Sciatic nerve (tissue), 2 donors: Measurements from ENCODE around the gene STUB1. TPM values are rescaled to one million over a fixed set of nuclear protein-coding genes. Genes with fewer than 3 reads are reported as not detected.

Experiments used
- ATAC-seq: fragments of 200-7000 bp; cut with Tn5 transposase; one replicate; pipeline ENCODE4 v1.9.1; 2020; ENCODE audit warnings: mild to moderate bottlenecking, moderate library complexity
- DNase-seq: peaks from one replicate; pipeline ENCODE4 v3.0.0-alpha.2; 2020; ENCODE audit warnings: low spot score
- intact Hi-C: fragments of 100-400 bp; cut with DNase I; formaldehyde crosslinking; loops from one replicate; pipeline ENCODE4 v1.14.2; 2022
- total RNA-seq: library from RNA; stranded (reverse); fragmentation: NEBNext Ultra II Directional; extraction: Animal tissue kit (Norgen Biotek cat#: 25700); gene quantifications from one replicate; pipeline ENCODE4 v1.2.1, GENCODE V29; 2021
- donor health status: DM: no; HTN: no; CAD: no.
- donor health status: DM: no; HTN: no; CAD: no.

STUB1 gene
- total RNA-seq, 1 donor from 2014 or later, result 80.2 TPM

- intact Hi-C loops, result no loop called here
- ATAC-seq, result peak; percentile 92
- DNase-seq, result peak; percentile 94
Observed at GRCh38 chr16:660459-661183, 19.6 kb upstream of the STUB1 start.

- ATAC-seq, result peak; percentile 20
- intact Hi-C loops, result no loop called here
- DNase-seq, result no peak
Observed at GRCh38 chr16:661184-661821, 18.9 kb upstream of the STUB1 start.

DNA sequence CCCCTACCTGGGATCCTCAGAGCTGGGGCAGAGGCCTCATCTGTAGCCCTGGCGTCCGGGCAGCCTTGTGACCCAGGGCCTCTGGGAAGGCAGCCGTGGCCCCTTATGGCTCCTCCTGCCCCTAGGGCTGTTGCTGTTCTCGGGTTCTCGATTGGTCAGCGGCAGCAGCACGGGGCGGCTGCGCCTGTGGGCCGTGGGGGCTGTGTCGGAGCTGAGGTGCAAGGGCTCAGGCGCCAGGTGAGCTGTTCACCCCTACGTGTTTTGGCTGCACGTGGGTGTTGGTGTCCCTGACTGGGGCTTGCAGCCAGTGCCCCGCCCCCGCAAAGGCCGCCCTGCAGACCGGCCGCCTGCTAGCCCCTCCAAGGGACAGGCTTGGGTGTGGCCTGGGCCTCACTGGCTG lies 18.1 kb upstream of the STUB1 start:
- DNase-seq (no peak), ATAC-seq (no peak)
- intact Hi-C loops, result no loop called here

DNA sequence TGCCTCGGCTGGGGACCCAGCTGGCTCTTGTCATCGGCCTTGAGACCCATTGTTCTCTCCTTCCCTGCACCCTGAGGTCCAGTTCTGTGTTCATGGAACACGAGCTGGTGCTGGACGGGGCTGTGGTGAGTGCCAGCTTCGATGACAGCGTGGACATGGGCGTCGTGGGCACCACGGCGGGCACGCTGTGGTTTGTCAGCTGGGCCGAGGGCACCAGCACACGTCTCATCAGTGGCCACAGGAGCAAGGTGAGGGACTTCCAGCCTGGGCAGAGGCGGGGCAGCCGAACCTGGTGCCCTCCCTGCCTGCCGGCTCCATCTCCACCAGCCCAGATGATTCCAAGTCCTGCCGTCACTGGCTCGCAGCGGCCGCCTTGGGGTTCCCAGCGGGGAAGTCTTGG lies 17.6 kb upstream of the STUB1 start:
- ATAC-seq (no peak), DNase-seq (no peak)
- intact Hi-C loops, result no loop called here

DNA sequence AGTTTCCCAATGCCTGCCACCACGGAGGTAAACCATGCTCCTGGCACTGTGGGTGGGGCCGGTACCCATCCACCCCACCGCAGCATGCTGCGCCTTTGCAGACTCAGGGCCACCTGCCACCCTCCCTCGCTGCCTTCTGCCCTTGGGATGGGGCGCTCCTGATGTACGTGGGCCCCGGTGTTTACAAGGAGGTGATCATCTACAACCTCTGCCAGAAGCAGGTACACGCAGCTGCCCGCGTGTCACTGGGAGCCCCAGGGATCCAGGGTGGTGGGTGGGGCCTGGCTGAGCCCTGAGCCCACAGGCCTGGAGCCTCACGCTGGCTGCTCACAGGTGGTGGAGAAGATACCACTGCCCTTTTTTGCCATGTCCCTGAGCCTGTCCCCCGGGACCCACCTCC lies 13.6 kb upstream of the STUB1 start:
- intact Hi-C loops, result no loop called here
- ATAC-seq (no peak), DNase-seq (no peak)

- intact Hi-C loops, result no loop called here
- ATAC-seq, result no peak
- no peak for DNase-seq
Observed at GRCh38 chr16:667113-667779, 13.0 kb upstream of the STUB1 start.

- intact Hi-C loops, result no loop called here
- ATAC-seq, result peak; percentile 91
- peak; percentile 96 for DNase-seq
Observed at GRCh38 chr16:667780-668518, 12.3 kb upstream of the STUB1 start, which contains the start of gene RHOT2. Gene RHOT2, plus strand, starts transcription at chr16:668132. Its CDS starts 68 bp downstream, at chr16:668200.

GRCh38 chr16:668519-669171 lies 11.6 kb upstream of the STUB1 start:
- intact Hi-C loops, result no loop called here
- ATAC-seq (no peak), DNase-seq (no peak)

DNA sequence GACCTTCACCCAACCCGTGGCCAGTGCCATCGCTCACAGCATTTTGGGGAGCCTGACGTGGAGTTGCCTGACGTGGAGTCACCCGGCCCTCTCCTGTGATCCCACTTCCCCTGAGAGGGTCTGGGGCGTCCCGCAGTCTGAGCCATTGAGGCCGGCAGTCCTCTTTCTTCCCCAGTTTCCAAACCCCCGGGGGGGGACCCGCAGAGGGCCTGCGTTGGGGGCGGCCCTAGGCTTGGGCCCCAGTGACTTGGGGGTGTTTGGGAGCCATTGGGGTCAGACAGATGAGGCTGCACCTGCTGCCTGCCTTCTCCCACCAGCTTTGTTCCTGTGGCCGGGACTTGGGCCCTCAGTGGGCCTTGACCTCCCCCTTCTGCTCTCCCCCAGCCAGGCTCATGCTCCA lies 10.5 kb upstream of the STUB1 start:
- no peak for ATAC-seq
- DNase-seq, result no peak
- intact Hi-C loops, result no loop called here

DNA sequence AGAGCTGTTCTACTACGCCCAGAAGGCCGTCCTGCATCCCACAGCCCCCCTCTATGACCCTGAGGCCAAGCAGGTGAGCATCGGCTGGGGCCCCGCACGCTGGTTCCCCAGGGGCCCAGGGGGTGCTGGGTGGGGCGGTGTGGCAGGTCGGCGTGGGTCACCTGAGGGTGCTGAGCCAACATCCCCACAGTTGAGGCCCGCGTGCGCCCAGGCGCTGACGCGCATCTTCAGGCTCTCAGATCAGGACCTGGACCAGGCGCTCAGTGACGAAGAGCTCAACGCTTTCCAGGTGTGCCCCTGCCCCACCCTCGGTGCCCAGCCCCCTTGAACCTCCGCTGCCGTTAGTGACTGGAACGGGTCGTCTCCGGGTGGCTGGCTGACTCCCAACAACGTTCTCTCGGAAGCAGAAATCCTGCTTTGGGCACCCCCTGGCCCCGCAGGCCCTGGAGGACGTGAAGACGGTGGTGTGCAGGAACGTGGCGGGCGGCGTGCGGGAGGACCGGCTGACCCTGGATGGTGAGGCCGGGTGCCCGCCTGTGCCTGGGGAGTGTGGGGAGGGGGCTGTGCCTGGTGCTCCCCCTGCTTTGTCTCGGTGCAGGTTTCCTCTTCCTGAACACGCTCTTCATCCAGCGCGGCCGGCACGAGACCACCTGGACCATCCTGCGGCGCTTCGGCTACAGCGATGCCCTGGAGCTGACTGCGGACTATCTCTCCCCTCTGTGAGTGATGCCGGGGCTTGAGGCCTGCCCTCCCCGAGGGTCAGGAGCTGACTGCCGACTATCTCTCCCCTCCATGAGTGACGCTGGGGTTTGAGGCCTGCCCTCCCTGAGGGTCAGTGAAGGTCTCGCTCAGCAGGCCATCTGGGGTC lies 9.5 kb upstream of the STUB1 start:
- ATAC-seq (no peak), DNase-seq (no peak)
- intact Hi-C loops, result no loop called here

DNA sequence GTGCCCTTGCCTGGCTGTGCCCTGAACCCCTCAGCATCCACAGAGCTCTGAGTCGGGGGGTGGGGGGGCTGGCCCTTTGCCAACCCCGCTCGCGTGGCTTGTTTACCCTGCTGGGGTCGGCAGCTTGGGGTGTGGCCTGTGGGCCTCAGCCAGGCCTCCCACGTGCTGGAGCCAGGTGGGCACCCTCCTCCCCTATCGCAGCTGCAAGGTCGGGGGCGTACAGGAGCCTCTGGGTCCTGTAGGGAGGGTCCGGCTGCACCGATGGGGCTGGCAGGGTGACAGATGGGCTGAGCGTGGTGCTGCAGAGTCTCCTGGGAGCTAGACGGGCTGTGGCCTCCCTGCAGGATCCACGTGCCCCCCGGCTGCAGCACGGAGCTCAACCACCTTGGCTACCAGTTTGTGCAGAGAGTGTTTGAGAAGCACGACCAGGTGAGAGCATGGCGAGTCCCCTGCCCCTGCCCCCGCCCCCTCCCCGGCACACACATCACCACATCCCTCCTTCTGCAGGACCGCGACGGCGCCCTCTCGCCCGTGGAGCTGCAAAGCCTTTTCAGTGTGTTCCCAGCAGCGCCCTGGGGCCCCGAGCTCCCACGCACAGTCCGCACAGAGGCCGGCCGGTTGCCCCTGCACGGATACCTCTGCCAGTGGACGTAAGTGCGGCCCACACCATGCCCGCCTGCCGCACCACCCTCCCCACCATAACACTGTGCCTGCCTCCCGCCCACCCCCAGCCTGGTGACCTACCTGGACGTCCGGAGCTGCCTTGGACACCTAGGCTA lies 8.7 kb upstream of the STUB1 start:
- no peak for ATAC-seq
- DNase-seq, result no peak
- intact Hi-C loops, result no loop called here

DNA sequence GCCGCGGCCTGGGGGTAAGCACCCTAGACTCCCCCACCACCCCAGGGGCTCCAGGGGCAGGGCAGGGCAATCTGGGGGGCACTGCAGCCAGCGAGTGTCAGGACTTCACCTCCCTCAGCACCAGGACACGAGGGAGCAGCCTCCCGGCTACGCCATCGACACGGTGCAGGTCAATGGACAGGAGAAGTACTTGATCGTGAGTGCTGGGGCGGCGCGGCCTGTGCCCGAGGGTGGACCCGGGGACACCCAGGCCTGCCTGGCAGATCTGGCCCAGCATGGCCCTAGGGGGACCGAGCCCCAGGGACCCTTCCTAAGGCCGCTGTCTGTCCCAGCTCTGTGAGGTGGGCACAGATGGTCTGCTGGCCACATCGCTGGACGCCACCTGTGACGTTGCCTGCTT lies 7.8 kb upstream of the STUB1 start:
- no peak for ATAC-seq

GRCh38 chr16:672851-673250 lies 7.4 kb upstream of the STUB1 start:
- ATAC-seq (no peak), DNase-seq (no peak)
- intact Hi-C loops, result no loop called here

More for the DNA sequence above, 7.8 kb upstream of the STUB1 start:
- no peak for DNase-seq
- intact Hi-C loops, result no loop called here

DNA sequence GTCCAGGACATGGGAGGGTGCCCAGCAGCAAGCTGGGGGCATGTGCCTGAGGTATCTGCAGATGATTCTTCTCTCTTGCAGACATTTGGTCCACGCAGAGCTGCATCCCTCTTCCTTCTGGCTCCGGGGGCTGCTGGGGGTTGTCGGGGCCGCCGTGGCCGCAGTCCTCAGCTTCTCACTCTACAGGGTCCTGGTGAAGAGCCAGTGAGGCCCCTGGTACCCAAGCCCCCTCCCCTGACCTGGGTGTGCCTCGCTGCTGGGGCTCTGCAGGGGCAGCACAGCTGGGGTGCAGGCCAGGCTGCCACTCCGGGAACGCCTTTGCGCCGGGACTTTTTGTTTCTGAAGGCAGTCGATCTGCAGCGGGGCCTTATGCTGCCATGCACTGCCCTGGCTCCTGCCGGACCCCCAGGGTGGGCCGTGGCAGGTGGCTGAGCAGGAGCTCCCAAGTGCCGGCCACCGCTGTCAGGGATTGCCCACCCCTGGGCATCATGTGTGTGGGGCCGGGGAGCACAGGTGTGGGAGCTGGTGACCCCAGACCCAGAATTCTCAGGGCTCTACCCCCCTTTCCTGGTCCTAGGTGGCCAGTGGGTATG lies 6.7 kb upstream of the STUB1 start:
- ATAC-seq (no peak), DNase-seq (no peak)
- intact Hi-C loops, result no loop called here

DNA sequence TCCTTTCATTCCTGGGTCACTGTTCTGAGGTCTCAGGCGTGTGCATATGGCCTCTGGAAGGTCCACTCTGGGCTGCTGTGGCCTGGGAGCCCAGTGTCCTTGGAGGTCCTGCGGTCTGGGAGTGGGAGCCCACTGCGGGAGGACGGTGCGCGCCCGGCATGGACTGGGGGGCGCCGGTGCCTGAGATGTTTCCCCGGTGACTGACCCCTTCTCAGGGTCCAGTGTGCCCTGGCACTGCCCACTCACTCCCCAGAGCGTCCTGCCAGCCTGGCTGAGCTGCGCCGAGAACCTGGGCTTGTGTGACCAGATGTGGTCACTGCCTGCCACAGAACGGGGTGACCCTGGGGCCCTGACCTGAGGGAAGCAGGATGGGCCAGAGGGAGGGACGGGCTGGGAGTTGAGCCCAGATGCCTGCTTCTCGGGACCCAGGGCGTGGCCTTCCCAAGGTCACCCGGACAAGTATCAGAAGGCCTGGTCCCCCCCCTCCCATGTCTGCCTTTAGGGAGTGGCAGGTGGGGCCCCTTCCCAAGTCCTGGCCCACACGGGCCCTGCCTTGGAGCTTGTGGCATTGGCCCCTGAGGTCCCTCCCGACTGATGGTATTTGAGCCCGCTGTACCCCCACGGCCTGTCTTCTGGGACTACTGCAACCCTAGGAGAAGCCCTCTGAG lies 5.9 kb upstream of the STUB1 start:
- ATAC-seq (no peak), DNase-seq (no peak)
- intact Hi-C loops, result no loop called here

DNA sequence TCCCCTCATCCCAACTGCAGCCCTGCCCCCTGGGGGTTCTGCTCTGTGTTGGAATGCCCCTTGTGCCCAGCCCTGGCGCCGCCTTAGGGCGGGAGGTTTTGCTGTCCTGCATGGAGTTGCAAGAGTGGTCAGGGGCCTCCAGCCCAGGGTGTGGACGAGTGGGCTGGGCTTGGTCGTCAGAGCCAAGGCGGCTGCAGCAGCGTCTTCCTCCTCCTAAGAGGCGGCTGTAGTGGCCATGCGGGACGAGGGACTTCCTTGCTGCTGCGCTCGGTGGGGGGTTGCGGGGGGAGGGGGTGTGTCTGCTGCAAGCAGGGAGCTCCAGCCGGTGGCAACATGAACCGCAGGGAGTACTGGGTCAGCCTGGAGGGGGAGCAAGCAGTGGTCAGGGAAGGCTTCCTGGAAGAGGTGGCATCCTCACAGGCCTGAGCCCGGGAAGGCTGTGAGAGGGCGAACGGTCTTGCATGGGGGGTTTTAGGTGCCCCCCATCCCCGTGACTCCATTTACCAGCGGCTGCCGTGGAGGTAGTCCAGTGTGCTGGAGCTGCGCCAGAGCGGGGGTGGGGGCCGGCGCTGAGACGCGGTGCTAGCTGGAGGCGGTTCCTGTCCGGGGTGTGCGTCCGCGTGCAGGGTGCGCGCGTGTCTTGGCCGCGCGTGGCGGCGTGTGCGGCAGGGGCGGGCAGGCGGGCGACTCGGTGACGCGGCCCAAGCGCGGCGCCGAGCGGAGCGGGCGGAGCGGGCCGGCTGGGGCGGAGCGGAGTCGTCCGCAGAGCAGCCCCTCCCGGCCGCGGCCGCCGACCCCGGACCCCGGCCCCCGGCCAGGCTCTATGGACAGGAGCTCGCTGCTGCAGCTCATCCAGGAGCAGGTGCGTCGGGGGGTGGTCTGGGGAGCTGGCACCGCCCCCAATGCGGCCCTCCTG lies 5.0 kb upstream of the STUB1 start, which contains the start of gene RHBDL1:
RHBDL1 (plus strand) TSS at position 704 of the 916 bp plus-strand sequence; CDS start at position 824, 120 bp downstream.
- ATAC-seq (no peak), DNase-seq (no peak)
- intact Hi-C loops, result no loop called here
